ENCODE data around the gene AK9.

- TF ChIP-seq CTBP1 (IDR thresholded peaks at IDR 0.05; ENCODE audit: borderline replicate concordance) (no peak), SP1 (IDR thresholded peaks at IDR 0.05) (no peak), TARDBP (IDR thresholded peaks at IDR 0.05) (no peak), BHLHE40 (IDR thresholded peaks at IDR 0.05; ENCODE audit: borderline replicate concordance) (no peak), SUZ12 (IDR thresholded peaks at IDR 0.05) (no peak), PKNOX1 (IDR thresholded peaks at IDR 0.05) (no peak), ELF4 (IDR thresholded peaks at IDR 0.05) (no peak)
These were observed 29.3 kb upstream of the AK9 start for GRCh38 chr6:109720311-109720710.
